Muscle of leg (tissue), 11 donors: Measurements from ENCODE around the gene SLC7A5. TPM values are rescaled to one million over a fixed set of nuclear protein-coding genes. Genes with fewer than 3 reads are reported as not detected.
"Not testable (repeated sequence)": the region's sequence is repeated elsewhere in the genome, so short reads cannot be mapped to it uniquely, and the experiment has no call there.

Experiments used
- DNase-seq: peaks from one replicate; pipeline ENCODE4 v3.0.0; 2013
- H3K27ac ChIP-seq: one replicate; pipeline ENCODE4 v1.5.1; 2013; ENCODE audit warnings: mild to moderate bottlenecking, low read length, control low read depth
- H3K27me3 ChIP-seq: one replicate; pipeline ENCODE4 v1.6.1; 2013; ENCODE audit warnings: low read length; ENCODE audit not compliant: control insufficient read depth, insufficient read depth
- H3K36me3 ChIP-seq: one replicate; pipeline ENCODE4 v1.6.1; 2013; ENCODE audit warnings: low read length; ENCODE audit not compliant: control insufficient read depth, insufficient read depth
- H3K4me1 ChIP-seq: one replicate; pipeline ENCODE4 v1.6.1; 2013; ENCODE audit warnings: low read length; ENCODE audit not compliant: control insufficient read depth, insufficient read depth
- H3K4me3 ChIP-seq: one replicate; pipeline ENCODE4 v1.5.1; 2013; ENCODE audit warnings: low read length, control low read depth
- H3K9me3 ChIP-seq: replicated peaks from 2 replicates; pipeline ENCODE4 v1.6.1; 2013; ENCODE audit warnings: low read depth, low read length; ENCODE audit not compliant: control insufficient read depth
- WGBS: methylation state at CpG from one replicate; pipeline ENCODE4 v1.1.5; 2013; ENCODE audit warnings: missing lambda C conversion rate; ENCODE audit not compliant: insufficient coverage; 5-methylcytosine and 5-hydroxymethylcytosine counted together
- polyA plus RNA-seq, 8 donors: library from polyadenylated mRNA; unstranded; fragments of 120-200 nt; gene quantifications; one replicate each; pipeline versions ENCODE4 v1.2.1 to v1.2.3, GENCODE V29; 2013; ENCODE audit warnings: inconsistent platforms in 1 of 8, low replicate concordance in 1 of 8; ENCODE audit not compliant: insufficient read length in 8 of 8, insufficient read depth in 1 of 8
- total RNA-seq: library from RNA; stranded (reverse); fragments of 120-200 nt; gene quantifications from one replicate; pipeline ENCODE4 v1.2.4, GENCODE V29; 2013

SLC7A5 gene
- total and polyA plus RNA-seq, 9 donors: 2.3 to 14.3 (median 11.0) TPM

DNA sequence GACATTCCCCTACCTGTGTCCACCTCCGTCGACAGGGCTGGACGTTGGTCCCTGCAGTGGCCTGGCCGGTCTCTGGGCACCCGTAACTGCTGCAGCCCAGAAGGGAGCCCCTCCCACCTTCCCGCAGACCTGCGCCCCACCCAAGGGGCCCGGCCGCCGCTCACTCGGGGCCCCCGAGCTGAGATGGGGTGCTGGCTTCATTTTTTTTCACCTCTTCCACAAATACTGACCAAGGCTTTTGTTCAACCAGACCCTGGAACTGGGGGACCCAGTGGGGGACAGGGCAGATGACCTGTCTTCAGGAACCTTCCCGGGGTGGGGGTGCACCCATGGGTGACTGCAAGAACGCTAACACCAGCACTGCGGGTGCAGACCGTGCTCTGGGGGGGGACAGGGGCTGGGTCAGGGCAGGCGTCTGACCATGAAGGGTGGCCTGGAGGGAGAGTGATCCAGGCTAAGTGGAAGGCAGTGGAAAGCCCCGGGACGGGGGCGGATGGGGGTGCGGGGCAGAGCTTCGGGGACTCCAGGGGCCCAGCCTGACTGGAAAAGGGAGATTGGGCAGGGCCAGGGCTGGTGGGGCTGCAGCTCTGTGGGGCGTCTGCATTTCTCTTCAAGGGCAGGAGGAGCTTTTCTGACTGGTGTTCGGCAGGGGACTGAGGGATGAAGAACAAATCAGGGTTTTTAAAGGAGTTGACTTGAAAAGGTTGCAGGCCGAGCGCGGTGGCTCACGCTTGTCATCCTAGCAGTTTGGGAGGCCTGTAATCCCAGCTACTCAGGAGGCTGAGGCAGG lies 42.3 kb downstream of the SLC7A5 start:
- WGBS: 71% methylated on average over 21 of the region's 28 CpGs
- Histone ChIP-seq H3K9me3 (no peaks in the 10 kb centered on the region), H3K36me3 (peaks cover 7% of the 10 kb centered on the region), H3K4me3 (no peak overlapping the region), H3K27ac (no peak overlapping the region), H3K27me3 (peaks cover 5% of the 10 kb centered on the region), H3K4me1 (peaks cover 20% of the 10 kb centered on the region)
- DNase-seq: no peak

DNA sequence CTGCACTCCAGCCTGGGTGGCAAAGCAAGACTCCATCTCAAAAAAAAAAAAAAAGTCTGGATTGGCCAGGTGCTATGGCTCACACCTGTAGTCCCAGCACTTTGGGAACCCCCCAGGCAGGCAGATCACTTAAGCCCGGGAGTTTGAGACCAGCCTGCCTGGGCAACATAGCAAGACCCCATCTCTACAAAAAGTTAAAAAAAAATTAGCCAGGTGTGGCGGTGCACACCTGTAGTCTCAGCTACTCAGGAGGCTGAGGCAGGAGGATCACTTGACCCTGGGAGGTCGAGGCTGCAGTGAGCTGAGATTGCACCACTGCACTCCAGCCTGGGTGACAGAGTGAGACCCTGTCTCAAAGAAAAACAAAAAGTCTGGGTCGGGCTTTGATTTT lies 42.9 kb downstream of the SLC7A5 start:
- H3K4me3 ChIP-seq, H3K9me3 ChIP-seq, H3K27ac ChIP-seq, H3K27me3 ChIP-seq, DNase-seq, H3K36me3 ChIP-seq: not testable (repeated sequence)
- WGBS: 60% methylated on average over 4 of the region's 4 CpGs
- peaks cover 26% of the 10 kb centered on the region for H3K4me1 ChIP-seq

DNA sequence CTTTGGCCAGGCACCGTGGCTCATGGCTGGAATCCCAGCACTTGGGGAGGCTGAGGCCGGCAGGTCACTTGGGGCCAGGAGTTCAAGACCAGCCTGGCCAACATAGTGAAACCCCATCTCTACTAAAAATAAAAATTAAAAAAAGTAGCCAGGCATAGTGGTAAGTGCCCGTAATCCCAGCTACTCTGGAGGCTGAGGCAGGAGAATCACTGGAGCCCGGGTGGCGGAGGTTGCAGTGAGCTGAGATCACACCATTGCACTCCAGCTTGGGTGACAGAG lies 43.5 kb downstream of the SLC7A5 start:
- no CpG with 5 or more reads among the region's 5 CpGs for WGBS
- H3K4me1 ChIP-seq: peaks cover 28% of the 10 kb centered on the region
- DNase-seq, H3K4me3 ChIP-seq, H3K36me3 ChIP-seq, H3K9me3 ChIP-seq, H3K27me3 ChIP-seq, H3K27ac ChIP-seq: not testable (repeated sequence)

DNA sequence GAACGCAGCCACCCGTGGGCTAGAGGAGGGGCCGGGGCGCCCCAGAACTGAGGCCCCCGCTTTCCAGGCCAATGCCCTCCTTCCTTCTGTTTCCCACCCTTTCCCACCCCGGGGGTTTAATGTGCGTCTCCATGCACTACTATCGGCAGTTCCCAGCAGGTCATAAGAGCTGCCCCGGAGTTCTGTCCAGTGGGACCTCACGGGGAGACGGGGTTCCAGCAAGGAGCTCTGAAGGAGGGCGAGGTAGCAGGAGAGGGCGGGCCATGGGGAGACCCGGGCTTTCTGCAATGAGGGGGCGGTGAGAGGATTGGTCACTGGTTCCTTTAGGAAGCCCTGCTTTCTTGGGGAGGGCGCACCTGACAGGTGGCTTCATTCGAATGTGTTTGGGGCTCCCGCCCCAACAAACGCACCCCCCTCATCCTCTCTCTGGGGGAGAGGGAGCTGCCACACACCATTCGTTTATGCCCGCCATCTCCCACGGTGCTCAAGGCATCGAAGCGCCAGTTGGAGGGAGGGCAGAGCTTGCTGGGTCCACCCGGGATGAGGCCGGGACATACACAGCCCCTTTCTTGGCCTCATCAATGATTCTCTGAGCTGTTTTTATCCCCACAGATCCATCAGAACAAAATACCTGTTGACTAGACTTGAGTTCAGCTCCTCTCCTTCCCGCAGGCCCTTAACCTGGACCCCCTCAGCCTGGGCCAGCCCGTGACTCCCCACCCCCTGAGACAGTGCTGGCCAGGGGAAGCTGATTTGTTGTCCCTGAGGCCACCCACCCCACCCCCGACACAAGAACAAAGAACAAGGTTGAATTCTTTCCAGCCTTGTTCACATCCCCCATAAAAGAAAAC lies 44.1 kb downstream of the SLC7A5 start:
- 55% methylated on average over 17 of the region's 29 CpGs for WGBS
- DNase-seq: no peak
- Histone ChIP-seq H3K36me3 (peaks cover under 1% of the 10 kb centered on the region), H3K27me3 (peaks cover 10% of the 10 kb centered on the region), H3K4me1 (peaks cover 28% of the 10 kb centered on the region), H3K9me3 (no peaks in the 10 kb centered on the region), H3K27ac (no peak overlapping the region), H3K4me3 (no peak overlapping the region)

DNA sequence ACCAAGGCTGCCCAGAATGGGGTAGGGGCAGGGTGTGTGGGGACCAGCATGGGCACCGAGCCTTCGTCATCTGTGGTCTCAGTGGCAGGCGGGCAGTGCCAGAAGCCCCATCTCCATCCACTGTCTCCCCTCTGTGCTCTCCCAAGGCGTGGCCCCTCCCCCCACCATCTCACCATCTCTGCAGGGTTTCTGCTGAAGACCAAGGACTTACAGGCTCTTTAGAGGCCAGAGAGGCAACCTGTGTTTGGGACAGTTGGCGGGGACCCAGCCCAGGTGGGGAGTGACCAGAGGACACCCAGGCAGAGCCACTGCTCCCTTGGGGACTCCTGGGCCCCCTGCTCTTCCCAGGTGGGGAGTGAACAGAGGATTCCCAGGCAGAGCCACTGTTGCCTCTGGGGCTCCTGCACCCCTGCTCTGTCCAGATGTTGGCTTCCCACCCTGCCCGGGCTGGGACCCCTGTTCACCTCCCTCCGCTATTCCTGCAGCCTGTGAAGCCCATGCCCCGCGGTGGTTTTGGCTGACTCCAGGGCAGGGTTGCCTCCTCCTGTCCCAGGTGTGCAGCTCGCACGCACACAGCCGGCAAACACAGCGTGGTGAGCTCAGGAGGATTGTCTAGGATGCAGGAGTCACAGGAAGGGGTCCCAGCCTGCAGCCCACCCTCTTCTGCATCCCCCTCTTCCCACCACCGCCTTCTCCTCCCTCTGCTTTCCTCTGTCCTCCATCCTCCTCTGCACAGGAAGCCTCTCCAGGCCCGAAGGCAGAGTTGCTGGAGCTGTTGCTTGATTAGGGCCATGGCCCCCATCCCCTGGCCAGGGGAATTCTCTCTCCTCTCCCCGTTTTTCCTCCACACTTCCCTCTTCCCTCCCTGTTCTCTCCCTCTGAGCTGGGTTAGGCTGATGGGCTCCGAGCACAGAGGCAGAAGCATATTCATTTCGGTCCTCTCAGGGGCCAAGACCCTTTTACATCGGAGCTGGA lies 45.0 kb downstream of the SLC7A5 start:
- H3K27ac ChIP-seq: no peak overlapping the region
- no peaks in the 10 kb centered on the region for H3K36me3 ChIP-seq
- H3K27me3 ChIP-seq: peaks cover 10% of the 10 kb centered on the region
- H3K4me1 ChIP-seq: peaks cover 28% of the 10 kb centered on the region
- DNase-seq: no peak
- WGBS: 74% methylated on average over 13 of the region's 19 CpGs
- H3K4me3 ChIP-seq: no peak overlapping the region
- no peaks in the 10 kb centered on the region for H3K9me3 ChIP-seq

DNA sequence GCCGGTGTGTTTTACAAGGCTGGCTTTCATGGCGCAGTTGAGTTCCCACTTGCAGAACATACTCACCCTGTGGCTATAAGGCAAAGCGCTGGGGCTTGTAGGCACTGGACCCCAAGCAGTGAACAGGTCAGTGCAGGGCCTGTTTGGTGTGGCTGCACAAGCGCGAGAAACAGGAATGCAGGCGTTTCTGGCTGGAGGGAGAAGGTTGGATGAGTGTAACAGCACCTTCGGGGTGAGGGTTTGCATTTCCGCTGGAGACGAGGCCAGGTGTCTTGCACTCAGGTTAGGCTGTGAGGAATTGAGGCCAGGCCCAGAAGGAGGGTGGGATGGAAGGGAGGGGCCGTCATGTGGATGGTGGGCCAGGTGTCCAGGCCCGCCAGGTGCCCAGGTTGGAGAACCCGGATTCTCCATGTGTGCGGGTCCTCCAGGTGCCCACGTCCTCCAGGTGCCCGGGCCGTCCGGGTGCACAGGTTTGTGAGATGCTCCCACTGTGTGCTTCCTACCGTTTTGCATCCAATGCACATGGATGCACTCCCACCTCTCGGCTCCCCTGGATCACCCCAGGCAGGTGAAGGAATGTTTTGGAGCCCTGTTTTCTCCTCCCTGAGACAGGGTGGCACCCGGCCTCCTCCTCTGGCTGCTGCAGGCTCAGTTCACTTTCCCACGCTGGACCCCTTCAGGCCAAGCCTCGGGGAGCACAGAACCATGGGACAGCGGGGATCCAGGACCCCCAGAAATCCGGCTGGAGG lies 46.0 kb downstream of the SLC7A5 start:
- 83% methylated on average over 20 of the region's 24 CpGs for WGBS
- Histone ChIP-seq H3K27me3 (peaks cover 10% of the 10 kb centered on the region), H3K9me3 (no peaks in the 10 kb centered on the region), H3K27ac (no peak overlapping the region), H3K4me1 (peaks cover 28% of the 10 kb centered on the region), H3K36me3 (no peaks in the 10 kb centered on the region), H3K4me3 (no peak overlapping the region)
- DNase-seq: no peak

DNA sequence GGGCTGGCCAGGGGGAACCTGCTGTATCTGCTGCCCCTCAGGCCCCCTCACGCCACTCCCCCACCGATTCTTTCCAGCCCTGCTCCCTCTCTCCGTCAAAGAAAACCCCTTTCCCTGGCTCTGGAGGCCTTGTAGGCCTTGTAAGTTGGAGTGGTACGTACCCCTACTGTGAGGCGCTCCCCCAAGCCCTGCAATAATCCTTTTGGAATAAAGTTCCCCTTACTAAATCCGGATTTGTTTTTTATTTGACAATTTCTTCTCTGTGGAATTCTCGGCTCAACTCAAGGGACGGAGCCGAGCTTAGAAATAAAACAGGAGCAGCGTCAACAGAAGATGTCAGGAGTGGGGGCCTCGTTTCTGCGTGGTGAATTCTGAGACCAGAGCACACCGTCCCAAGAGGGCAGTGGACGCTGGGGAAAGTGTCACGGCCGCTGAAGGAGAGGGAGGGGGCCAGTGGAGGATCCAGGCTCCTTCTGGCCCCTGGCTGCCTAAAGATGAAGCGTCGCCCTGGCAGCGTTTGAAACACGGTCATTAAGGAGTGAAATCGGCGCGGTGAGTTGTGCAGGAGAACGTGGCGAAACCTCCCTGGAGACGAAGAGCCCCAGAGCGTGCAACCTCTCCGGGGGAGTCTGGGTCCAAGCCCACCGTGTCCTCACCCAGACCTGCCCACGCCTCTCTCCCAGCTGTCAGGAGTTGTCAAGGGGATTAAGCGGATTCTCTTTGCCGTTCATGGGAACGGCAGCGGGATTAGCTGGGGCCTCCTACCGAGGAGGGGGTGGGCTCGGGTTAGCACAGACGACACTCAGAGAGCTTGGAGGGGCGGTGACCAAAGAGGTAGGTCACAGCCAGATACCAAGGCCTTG lies 47.0 kb downstream of the SLC7A5 start:
- no peaks in the 10 kb centered on the region for H3K36me3 ChIP-seq
- peak; percentile 74 for DNase-seq
- peaks cover 9% of the 10 kb centered on the region for H3K9me3 ChIP-seq
- peaks cover 10% of the 10 kb centered on the region for H3K27me3 ChIP-seq
- 35% methylated on average over 23 of the region's 38 CpGs for WGBS
- peaks cover 28% of the 10 kb centered on the region for H3K4me1 ChIP-seq
- H3K27ac ChIP-seq: peak overlapping the region; percentile 59
- no peak overlapping the region for H3K4me3 ChIP-seq

DNA sequence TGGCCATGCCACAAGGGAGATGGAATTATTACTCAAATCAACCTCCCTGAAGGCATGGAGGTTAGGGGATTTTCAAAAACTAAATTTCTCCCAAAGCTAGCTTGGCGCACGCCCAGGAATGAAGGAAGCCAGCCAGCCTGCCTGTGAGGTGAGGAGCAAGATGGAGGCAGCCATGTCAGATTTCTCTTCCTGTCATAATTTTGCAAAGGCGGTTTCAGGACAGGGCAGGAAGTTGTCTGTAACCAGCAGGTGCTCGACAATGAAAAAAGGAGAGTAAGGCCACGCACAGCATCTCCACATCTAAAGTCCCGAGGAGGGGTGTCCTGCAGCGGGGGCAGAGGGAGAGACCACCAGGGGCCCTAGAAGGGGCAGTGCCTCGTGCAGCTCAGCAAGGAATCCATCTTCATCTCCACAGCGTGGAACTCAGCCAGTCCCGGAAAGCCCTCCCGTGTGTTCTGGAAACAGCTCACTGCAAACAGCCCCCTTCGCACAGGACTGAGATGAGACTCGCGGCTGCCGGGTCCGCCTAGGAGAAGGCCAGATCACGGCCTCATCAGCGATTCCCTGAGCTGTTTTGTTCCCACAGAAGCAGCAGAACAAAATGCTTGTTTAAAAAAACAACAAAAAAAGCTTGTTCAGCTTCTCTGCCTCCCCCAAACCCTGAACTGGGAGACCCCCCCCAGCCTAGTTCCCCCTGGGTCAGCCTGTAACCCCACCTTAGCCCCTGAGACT lies 47.8 kb downstream of the SLC7A5 start:
- no peak overlapping the region for H3K27ac ChIP-seq
- no peak for DNase-seq
- peaks cover 14% of the 10 kb centered on the region for H3K9me3 ChIP-seq
- H3K27me3 ChIP-seq: peaks cover 10% of the 10 kb centered on the region
- H3K4me1 ChIP-seq: peaks cover 31% of the 10 kb centered on the region
- no peak overlapping the region for H3K4me3 ChIP-seq
- WGBS: 11% methylated on average over 14 of the region's 18 CpGs
- no peaks in the 10 kb centered on the region for H3K36me3 ChIP-seq
